ENCODE results near the gene FAM240B.

Gene FAM240B

DNA sequence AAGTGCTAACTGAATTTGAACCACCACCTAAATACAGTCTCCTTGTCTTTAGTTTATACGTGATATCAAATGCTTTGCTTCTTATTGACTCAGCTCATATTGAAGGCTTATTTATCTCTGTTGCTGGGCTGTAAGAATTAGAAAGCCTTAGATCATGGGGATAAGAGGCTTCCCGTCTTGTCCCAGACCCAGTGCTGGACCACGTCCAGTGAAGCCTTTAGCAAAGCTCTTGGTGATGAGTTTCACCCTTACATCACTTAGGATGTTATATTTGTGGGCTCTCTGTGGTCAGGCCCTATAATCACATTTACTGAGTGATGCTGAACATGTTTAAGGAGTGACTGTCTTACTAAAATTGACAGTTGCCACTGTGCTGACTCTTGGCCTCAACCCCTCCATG lies 11.2 kb downstream of the FAM240B start:
- TF ChIP-seq, protein P1, sequence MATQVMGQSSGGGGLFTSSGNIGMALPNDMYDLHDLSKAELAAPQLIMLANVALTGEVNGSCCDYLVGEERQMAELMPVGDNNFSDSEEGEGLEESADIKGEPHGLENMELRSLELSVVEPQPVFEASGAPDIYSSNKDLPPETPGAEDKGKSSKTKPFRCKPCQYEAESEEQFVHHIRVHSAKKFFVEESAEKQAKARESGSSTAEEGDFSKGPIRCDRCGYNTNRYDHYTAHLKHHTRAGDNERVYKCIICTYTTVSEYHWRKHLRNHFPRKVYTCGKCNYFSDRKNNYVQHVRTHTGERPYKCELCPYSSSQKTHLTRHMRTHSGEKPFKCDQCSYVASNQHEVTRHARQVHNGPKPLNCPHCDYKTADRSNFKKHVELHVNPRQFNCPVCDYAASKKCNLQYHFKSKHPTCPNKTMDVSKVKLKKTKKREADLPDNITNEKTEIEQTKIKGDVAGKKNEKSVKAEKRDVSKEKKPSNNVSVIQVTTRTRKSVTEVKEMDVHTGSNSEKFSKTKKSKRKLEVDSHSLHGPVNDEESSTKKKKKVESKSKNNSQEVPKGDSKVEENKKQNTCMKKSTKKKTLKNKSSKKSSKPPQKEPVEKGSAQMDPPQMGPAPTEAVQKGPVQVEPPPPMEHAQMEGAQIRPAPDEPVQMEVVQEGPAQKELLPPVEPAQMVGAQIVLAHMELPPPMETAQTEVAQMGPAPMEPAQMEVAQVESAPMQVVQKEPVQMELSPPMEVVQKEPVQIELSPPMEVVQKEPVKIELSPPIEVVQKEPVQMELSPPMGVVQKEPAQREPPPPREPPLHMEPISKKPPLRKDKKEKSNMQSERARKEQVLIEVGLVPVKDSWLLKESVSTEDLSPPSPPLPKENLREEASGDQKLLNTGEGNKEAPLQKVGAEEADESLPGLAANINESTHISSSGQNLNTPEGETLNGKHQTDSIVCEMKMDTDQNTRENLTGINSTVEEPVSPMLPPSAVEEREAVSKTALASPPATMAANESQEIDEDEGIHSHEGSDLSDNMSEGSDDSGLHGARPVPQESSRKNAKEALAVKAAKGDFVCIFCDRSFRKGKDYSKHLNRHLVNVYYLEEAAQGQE (IDR thresholded peaks at IDR 0.05; ENCODE audit: insufficient read depth in 1 of 2, low read depth in 2 of 2, low read length in 2 of 2) = no peak
- TF ChIP-seq FOXP2 (optimal IDR thresholded peaks at IDR 0.05; ENCODE audit: borderline replicate concordance, extremely low read depth, extremely low read length, insufficient read depth) = no peak
- TF ChIP-seq POLR2AphosphoS5 (IDR thresholded peaks at IDR 0.05; ENCODE audit: low read depth, low read length) = no peak
- TF ChIP-seq SIN3A (IDR thresholded peaks at IDR 0.05; ENCODE audit: borderline replicate concordance, insufficient read depth, low read length) = no peak
- TF ChIP-seq TAF1 (IDR thresholded peaks at IDR 0.05; ENCODE audit: borderline replicate concordance, insufficient read depth, low read length) = no peak

DNA sequence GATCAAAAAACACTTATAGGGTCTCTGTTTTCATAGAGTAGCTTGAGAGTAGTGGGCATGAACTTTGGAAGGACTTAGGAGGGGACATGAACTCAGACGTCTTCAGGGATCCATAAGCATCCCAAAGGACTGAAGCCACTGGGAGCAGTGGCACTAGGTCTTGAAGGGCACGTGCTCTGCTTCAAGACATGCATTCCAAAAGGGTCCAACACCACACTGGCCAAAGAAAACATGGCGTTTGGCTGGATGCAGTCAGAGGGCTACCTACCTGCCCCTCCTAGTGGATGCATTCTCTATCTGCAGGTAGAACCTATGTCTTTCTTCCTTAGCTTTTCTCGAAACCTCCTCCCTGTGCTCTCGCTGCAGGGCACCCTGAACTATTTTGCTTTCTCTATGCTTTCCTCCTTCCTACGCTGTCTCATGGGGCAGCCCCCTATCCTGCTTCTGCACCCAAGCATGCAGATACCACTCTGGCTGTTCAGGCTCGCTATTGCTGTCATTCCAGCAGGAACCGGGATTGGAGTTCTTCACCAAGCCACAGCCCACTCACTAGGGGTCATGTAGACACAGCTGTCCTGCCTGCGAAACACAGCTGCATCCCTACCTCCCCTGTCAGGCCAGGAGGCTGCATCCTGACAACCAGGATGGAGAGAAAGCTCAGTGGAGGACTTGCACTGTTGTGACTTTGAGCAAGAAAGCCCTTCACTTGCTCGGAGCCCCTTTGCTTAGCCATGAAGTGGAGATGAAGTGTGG lies 11.9 kb downstream of the FAM240B start:
- TF ChIP-seq SIN3A (IDR thresholded peaks at IDR 0.05; ENCODE audit: borderline replicate concordance, insufficient read depth, low read length) (no peak), FOXP2 (optimal IDR thresholded peaks at IDR 0.05; ENCODE audit: borderline replicate concordance, extremely low read depth, extremely low read length, insufficient read depth) (no peak), POLR2AphosphoS5 (IDR thresholded peaks at IDR 0.05; ENCODE audit: low read depth, low read length) (no peak), TAF1 (IDR thresholded peaks at IDR 0.05; ENCODE audit: borderline replicate concordance, insufficient read depth, low read length) (no peak)
- TF ChIP-seq, protein P1 (IDR thresholded peaks at IDR 0.05; ENCODE audit: insufficient read depth in 1 of 2, low read depth in 2 of 2, low read length in 2 of 2) = no peak

DNA sequence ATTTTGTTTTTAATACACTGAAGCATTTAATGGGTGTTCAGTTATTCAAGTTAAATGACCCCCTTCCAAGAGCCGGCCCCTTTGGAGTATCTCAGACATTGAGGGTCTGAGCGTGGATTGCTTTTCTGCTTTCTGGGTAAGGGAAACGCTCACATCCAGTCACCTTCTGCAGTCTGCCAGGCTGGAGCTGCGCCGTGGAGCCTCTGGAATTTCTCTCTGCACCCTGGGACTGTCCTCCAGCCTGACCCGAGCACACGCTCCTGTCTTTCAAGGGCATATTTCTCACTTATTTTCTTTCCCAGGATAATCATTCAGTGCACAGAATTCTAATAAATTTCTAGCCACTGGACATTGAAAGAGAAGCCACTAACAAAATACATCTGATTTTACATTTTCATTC lies 13.4 kb downstream of the FAM240B start:
- TF ChIP-seq POLR2AphosphoS5 (IDR thresholded peaks at IDR 0.05; ENCODE audit: low read depth, low read length) (no peak), SIN3A (IDR thresholded peaks at IDR 0.05; ENCODE audit: borderline replicate concordance, insufficient read depth, low read length) (no peak), TAF1 (IDR thresholded peaks at IDR 0.05; ENCODE audit: borderline replicate concordance, insufficient read depth, low read length) (no peak), FOXP2 (optimal IDR thresholded peaks at IDR 0.05; ENCODE audit: borderline replicate concordance, extremely low read depth, extremely low read length, insufficient read depth) (no peak)
- TF ChIP-seq, protein P1 (IDR thresholded peaks at IDR 0.05; ENCODE audit: insufficient read depth in 1 of 2, low read depth in 2 of 2, low read length in 2 of 2) = no peak

DNA sequence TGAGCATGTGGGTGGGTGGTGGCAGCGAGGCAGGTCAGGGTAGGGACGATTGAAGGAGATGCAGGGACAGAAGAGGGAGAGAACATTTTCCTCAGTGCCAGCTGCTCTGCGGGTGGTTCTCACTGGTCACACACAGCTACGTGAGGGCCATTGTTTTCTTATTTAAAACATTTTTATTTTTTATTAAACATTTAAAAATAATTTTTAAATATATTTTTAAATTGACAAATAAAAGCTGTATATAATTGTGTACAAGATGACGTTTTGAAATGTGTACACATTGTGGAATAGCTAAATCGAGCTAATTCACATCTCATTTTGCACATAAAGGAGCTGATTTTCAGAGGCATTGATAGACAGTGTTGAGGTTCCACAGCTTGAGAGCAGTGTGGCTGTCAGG lies 14.0 kb downstream of the FAM240B start:
- TF ChIP-seq, protein P1 (IDR thresholded peaks at IDR 0.05; ENCODE audit: insufficient read depth in 1 of 2, low read depth in 2 of 2, low read length in 2 of 2) = no peak
- TF ChIP-seq SIN3A (IDR thresholded peaks at IDR 0.05; ENCODE audit: borderline replicate concordance, insufficient read depth, low read length) (no peak), FOXP2 (optimal IDR thresholded peaks at IDR 0.05; ENCODE audit: borderline replicate concordance, extremely low read depth, extremely low read length, insufficient read depth) (no peak), TAF1 (IDR thresholded peaks at IDR 0.05; ENCODE audit: borderline replicate concordance, insufficient read depth, low read length) (no peak), POLR2AphosphoS5 (IDR thresholded peaks at IDR 0.05; ENCODE audit: low read depth, low read length) (no peak)

Data from PFSK-1 (cell line).